Measurements from ENCODE around the gene ZNF70.
"Not testable (repeated sequence)": the region's sequence is repeated elsewhere in the genome, so short reads cannot be mapped to it uniquely, and the experiment has no call there.

The ZNF70 gene

GRCh38 chr22:23754980-23755636 is 4.2 kb upstream of the ZNF70 start:
- no peak for DNase-seq

- DNase-seq, result no peak
These were observed 3.5 kb upstream of the ZNF70 start, which contains the start of gene VPREB3 for GRCh38 chr22:23754220-23754919. Gene VPREB3, minus strand, starts transcription at chr22:23754425. Its CDS starts 62 bp downstream, at chr22:23754363.

DNA sequence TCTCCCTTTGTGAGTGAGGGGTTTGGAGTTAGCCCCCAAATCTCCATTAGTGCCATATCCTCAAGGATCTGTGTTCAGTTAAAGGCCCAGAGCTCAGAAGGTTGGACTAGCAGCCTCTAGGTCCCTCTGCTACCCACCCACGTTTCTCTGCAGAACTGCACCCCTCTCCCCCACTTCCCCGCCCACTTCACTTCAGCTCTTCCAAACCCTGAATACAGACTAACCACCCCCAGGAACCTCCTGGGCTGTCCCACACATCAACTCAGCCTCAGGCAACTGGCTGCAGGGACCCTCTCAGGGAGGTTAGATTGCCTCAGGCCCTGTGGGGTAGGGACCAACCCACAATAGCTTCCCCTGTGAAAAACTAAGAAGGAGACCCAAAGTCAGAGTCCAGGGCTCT is 2.5 kb upstream of the ZNF70 start:
- DNase-seq, result no peak

- DNase-seq, result no peak
These were observed 1.8 kb upstream of the ZNF70 start for GRCh38 chr22:23752750-23753149.

GRCh38 chr22:23752090-23752691 is 1.3 kb upstream of the ZNF70 start:
- DNase-seq, result no peak

GRCh38 chr22:23751441-23751996 is 607 bp upstream of the ZNF70 start:
- no peak for DNase-seq

DNA sequence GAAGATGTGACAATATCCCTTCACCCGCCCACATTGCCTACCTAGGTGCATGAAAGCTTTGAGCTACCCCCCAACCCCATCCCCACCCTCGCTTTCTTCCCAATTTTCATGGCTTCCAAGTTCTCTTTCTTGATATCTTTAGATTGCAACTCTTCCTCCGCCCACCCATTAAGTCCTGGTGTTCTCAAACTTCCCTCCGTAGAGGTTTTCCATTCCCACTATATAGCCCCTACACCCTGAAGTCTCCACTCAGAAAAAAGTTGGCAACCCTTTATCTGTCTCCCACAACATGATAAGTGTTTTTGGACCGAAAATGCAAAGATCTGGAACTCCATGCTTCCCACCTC is 572 bp downstream of the ZNF70 start:
- DNase-seq, result no peak

DNA sequence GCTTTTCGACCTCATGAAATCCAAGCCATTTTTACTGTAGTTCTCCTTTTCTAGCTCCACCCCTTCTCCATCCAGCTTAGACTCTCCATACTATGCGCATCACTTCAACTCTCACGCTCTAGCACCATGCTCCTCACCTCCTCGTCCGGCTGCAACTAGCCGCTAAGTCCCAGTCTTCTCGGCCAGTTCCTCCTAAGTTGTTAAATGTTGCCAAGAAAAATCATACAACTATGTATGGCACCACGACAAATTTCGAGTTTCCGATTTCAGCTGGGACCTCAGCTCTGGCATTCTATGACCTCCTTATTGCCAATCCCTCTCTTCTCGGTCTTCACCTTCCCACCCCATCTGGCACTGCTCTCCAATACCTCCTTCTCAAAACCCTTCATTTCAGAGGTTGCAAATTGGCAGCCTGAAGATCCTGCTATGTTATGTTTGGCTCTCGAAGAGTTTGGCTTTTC is 1.0 kb downstream of the ZNF70 start:
- no peak for DNase-seq

GRCh38 chr22:23745791-23746190 is 5.1 kb downstream of the ZNF70 start:
- no peak for DNase-seq

DNA sequence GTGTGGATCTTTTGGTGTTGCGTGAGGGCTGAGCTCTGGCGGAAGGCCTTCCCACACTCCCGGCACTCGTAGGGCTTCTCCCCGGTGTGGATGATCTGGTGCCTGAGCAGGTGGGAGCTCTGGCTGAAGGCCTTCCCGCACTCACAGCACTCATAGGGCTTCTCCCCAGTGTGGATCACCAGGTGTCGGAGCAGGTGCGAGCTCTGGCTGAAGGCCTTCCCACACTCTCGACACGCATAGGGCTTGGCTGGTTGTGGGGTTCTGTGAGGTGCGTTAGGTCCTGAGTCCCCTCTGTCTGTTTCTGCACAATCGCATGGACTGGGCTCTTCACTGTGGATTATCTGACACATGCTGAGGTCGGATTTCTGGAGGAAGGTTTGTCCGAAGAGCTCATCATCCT is 6.4 kb downstream of the ZNF70 start:
- no peak for DNase-seq

DNA sequence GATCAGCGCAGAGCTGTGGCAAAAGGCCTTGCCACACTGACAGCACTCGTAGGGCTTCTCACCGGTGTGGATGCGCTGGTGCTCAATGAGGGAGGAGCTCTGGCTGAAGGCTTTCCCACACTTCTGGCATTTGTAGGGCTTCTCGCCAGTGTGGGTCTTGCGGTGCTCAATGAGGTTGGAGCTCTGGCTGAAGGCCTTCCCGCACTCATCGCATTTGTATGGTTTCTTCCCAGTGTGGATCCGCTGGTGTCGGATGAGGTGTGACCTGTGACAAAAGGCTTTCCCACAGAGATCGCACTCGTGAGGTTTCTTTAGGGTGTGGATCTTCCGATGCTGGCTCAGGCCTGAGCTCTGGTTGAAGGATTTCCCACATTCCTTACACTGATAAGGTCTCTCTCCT is 6.9 kb downstream of the ZNF70 start:
- DNase-seq, result no peak

- DNase-seq, result no peak
These were observed 7.6 kb downstream of the ZNF70 start for GRCh38 chr22:23743303-23743705.

- DNase-seq, result no peak
These were observed 8.2 kb downstream of the ZNF70 start for GRCh38 chr22:23742505-23743264.

GRCh38 chr22:23737696-23738095 is 13.2 kb downstream of the ZNF70 start:
- no peak for DNase-seq

GRCh38 chr22:23728108-23728507 is 22.8 kb downstream of the ZNF70 start:
- DNase-seq, result not testable (repeated sequence)

DNA sequence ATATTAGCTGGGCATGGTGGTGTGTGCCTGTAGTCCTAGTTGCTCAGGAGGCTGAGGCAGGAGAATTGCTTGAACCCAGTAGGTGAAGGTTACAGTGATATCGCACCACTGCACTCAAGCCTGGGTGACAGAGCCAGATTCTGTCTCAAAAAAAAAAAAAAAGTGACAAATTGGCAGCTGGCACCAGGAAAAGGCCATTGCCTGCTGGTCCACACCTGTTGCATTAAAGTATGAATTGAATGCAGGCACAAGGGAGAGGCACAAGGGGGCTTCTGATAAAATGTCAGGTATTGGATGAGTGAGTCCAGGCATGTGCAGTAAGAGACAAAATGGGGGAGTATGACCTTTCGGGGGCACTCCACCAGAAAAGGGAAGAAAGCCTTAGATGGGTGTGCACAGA is 28.2 kb downstream of the ZNF70 start:
- DNase-seq, result no peak

GRCh38 chr22:23722160-23722559 is 28.8 kb downstream of the ZNF70 start:
- DNase-seq, result no peak

DNA sequence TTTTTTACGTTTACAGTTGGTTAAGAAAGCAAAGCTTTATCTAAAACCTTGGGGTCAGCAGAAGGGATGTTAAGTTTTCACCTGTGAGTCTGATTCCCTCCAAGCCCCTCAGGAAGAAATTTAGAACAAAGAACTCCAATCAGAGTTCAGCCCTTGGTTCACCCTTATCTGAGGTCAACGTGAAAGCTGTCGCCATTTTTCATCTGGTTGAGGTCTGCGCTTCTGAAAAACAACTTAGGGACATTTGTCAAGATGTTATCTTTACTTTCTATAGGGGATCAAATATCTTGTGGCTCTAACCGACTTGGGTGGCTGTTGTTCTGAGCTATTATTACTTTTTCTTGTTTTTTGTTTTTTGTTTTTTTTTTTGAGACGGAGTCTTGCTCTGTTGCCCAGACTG is 30.1 kb downstream of the ZNF70 start:
- no peak for DNase-seq

GRCh38 chr22:23718371-23719165 is 32.3 kb downstream of the ZNF70 start:
- DNase-seq, result no peak

- peak; percentile 81 for DNase-seq
These were observed 33.8 kb downstream of the ZNF70 start for GRCh38 chr22:23716811-23717801.

DNA sequence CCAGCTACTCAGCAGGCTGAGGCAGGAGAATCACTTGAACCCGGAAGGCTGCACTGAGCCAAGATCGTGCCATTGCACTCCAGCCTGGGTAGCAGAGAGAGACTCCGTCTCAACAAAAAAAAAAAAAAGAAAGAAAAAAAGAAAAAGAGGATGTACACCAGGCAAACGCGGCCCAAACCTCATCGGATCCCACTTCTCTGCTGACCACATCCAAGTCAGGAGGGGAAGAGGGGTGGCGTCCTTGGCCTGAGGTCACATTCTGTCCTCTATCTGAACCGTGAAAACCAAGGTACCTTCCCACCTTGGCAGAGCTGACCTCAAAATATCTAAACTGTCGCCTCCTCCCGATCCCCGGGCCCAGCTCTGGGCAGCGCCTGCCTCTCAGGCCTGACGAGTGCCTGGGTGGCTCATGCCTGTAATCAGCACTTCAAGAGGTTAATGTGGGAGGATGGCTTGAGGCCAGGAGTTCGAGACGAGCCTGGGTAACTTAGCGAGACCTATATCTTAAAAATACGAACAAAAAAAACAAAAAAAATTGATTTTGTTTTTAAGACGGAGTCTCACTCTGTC is 35.0 kb downstream of the ZNF70 start:
- DNase-seq, result no peak

All from activated naive CD4-positive, alpha-beta T cell treated with Interleukin-2 at 50 U/mL for 16 hours (primary cell).